Adrenal gland (tissue), 5 donors: ENCODE results near the gene NKIRAS1.

Experiments used
- POLR2A ChIP-seq, 2 donors: fragments of 450-650 bp; IDR thresholded peaks; one replicate each; pipeline ENCODE4 v1.6.1; 2017; ENCODE audit warnings: antibody characterized with exemption in 2 of 2, mild to moderate bottlenecking in 2 of 2, moderate library complexity in 1 of 2
- TF ChIP-seq, protein P1 (sequence below), 6 experiments: fragments of 450-650 bp in 4 of 6; fragments of 200-600 bp in 2 of 6; sonication (generic) in 1 of 6; IDR thresholded peaks; 1 replicate in 5 of 6; 2 replicates in 1 of 6; pipeline versions ENCODE4 v1.5.1 to v1.8.0; 2016 to 2021; ENCODE audit warnings: antibody characterized with exemption in 6 of 6, mild to moderate bottlenecking in 2 of 6, moderate library complexity in 1 of 6
- donor health status: DM: no; HTN: no; CAD: no.

GRCh38 chr3:23886311-23886710 is 30.5 kb downstream of the NKIRAS1 start:
- TF ChIP-seq, protein P1, sequence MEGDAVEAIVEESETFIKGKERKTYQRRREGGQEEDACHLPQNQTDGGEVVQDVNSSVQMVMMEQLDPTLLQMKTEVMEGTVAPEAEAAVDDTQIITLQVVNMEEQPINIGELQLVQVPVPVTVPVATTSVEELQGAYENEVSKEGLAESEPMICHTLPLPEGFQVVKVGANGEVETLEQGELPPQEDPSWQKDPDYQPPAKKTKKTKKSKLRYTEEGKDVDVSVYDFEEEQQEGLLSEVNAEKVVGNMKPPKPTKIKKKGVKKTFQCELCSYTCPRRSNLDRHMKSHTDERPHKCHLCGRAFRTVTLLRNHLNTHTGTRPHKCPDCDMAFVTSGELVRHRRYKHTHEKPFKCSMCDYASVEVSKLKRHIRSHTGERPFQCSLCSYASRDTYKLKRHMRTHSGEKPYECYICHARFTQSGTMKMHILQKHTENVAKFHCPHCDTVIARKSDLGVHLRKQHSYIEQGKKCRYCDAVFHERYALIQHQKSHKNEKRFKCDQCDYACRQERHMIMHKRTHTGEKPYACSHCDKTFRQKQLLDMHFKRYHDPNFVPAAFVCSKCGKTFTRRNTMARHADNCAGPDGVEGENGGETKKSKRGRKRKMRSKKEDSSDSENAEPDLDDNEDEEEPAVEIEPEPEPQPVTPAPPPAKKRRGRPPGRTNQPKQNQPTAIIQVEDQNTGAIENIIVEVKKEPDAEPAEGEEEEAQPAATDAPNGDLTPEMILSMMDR (IDR thresholded peaks at IDR 0.05): no peak
- no peak for TF ChIP-seq POLR2A (IDR thresholded peaks at IDR 0.05)
